ENCODE measurements around the gene GK.
A peak's percentile ranks its signal among the peaks of the same experiment; 100 is the strongest.
"Not testable (repeated sequence)": the region's sequence is repeated elsewhere in the genome, so short reads cannot be mapped to it uniquely, and the experiment has no call there.

GK gene

GRCh38 chrX:30653415-30654131 is at the start of gene GK:
Gene GK (plus strand): TSS chrX:30653423. CDS start chrX:30653538, 115 bp downstream.
- no peak for DNase-seq

DNA sequence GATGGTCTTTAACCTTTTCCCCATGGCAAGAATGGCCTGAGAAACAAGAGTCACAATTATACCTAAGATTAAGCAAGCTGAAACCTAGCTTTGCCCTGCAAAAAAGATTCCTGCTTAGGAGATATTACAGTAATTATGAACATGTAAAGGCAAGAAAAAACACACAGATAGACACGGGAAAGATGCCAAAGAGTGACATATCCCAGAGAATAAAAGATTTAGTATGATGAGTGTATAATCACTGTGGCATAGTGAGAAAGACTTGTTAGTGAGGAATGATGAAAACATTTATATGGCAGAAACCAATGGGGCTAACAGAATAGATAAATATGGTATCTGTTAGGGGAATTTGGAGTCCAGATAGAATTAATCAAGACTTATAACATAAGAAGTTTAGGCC is 46.1 kb upstream of the GK start:
- DNase-seq, result no peak

DNA sequence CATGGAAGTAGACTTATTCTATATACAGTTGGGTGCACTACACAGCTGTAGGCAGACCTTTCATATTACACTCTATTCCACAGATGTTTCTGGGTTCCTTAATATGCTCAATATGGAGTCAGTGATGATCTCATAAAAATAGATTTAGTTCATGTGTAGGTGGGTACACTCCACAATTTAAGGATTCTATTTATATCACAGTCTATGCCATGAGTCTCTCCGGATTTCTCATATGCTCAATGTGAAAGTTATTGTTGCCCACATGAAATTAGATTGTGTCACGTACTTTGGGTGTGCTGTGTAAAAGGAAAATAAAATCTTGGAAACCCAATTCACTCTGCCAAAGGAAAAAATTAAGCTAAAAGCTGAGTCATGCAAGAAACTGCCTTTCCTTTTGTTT is 43.2 kb upstream of the GK start:
- no peak for DNase-seq

DNA sequence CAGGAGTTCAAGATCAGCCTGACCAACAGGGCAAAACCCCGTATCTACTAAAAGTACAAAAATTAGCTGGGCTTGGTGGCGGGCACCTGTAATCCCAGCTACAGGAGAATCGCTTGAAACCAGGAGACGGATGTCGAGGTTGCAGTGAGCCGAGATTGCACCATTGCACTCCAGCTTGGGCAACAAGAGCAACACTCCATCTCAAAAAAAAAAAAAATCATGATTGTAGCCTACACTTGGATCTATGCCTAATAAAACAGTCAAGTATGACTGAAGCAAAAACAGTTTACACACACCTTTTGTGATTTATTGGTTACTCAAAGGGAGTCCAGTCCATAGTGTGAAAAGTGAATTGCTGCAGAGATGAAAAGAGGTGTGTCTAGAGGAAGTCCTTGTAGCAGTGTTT is 41.0 kb upstream of the GK start:
- DNase-seq, result peak; percentile 37

GRCh38 chrX:30613721-30614120 is 39.5 kb upstream of the GK start:
- DNase-seq, result no peak

GRCh38 chrX:30615229-30615628 is 38.0 kb upstream of the GK start:
- no peak for DNase-seq

DNA sequence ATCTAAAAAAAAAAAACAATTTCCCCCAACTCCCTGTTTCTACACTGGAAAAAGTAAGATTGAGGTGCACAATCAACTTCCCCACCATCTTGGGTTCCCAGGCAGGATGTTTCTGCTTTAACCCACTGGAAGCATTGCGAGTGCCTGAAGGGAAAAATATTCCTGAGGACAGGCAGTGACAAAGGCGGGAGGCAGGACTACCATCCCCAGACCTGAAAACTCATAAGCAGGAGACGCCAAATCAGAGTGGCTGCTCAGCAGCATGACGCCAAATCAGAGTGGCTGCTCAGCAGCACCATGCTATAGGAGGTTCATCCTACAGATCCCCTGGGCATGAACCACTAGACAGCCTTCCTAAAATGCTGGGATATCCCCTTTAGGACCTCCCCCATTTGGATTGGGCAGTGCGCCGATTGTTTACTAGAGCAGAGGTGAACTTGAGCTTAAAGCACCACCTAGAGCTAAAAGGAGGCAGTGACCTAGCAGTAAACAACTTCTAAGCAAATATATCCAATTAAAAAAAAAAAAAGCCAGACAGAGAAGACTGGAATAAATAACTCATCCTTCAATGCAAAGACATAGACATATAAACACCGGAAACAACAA is 35.0 kb upstream of the GK start:
- no peak for DNase-seq

DNA sequence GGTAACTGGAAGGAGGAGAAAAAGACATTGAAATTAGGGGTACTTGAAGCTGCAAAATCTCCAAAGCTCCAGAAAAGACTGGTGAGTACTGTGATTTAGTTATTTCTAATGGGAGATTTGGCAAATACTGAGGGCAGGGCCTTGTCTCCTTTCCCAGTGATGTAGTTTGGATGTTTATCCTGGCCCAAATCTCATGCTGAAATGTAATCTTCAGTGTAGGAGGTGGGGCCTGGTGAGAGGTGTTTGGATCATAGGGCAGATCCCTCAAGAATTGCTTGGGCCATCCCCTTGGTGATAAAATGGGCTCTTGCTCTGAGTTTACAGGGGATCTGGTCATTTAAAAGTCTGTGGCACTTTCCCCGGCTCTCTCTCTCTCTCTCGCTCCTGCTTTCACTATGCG is 33.1 kb upstream of the GK start:
- DNase-seq, result no peak

- no peak for DNase-seq
These were observed 32.1 kb upstream of the GK start for GRCh38 chrX:30620980-30621618.

- no peak for DNase-seq
These were observed 30.9 kb upstream of the GK start for GRCh38 chrX:30622361-30622760.

DNA sequence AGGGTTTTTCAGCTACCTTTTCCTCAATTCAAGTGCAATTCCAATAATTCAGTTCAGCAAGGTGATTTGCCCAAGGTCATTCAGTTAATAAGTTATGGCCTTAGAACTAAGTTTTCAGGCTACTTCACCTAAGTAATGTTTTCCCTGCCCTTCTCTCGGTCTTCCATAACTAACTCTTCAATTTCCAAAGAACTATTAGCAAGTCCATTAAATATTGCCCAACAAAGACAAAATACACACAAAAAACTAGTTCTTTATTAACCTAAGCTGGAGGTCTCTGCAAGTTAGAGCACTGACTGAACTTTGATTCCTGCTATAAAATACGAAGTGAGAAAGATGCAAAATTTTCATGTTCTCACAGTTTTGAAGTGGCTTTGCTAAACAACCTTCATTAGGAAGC is 26.8 kb upstream of the GK start:
- DNase-seq, result no peak

DNA sequence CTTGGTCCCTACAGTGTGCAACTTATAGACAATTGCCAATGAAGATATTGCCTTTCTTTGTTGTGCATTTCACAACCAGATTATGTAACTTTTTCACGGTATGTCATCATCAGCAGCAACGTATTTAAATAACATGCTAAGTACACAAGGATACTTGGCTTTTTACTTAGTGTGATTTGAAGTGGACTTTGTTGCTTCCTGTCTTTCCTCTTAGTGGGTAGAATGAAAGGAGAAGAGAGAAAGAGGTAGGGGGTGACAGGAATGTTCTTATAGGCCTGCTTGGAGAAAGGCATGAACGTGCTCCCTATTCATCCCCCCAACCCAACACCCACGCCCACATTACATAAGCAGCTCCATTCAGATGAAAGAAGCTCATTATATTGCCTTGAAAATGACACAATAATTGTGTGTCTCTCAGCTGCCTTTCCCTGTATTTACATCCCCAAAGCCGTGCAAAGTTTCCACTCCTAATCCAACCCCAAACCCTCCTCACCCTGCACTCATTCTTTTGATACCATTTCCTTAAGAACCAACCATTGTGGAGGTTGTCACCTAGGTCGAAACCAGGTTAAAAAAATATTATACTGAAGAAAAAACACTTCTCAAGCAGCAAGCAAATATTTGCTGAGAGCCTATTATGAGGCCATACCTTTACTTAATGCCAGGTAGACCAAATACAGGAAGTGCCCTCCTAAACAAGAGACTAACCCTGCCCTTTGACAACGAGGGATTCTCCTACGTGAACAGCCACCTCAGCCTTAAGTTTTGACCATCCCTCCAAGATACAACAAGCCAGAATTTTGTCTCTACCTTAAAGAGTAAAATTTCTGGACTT is 25.2 kb upstream of the GK start:
- DNase-seq, result peak; percentile 31

DNA sequence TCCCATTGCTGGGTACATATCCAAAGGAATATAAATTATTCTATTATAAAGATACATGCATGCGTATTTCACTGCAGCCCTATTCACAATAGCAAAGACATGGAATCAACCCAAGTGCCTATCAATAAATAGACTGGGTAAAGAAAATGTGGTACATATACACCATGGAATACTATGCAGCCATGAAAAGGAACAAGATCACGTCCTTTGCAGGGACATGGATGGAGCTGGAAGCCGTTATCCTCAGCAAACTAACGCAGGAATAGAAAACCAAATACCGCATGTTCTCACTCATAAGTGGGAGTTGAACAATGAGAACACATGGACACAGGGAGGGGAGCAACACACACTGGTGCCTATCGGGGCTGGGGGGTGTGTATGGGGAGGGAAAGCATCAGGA is 19.2 kb upstream of the GK start:
- DNase-seq, result not testable (repeated sequence)

DNA sequence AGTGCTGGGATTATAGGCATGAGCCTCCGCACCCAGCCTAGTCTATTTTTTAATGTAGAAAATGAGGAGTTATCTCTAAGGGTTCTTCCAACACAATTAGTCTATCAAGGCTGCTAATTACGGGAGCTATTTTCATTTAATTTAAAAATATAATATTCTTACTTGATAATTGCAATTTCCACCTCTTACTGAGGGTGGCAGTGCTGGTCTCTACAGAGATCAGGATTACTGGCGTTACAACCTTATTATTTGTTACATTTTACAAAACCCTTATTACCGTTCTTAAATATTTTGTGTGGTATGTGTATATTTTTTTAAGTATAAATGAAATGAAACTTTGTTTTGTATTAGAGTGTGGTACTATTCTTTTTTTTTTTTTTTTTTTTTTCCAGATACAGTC is 17.6 kb upstream of the GK start:
- no peak for DNase-seq

- no peak for DNase-seq
These were observed 15.1 kb upstream of the GK start for GRCh38 chrX:30637874-30638815.

GRCh38 chrX:30639702-30640101 is 13.5 kb upstream of the GK start:
- not testable (repeated sequence) for DNase-seq

- no peak for DNase-seq
These were observed 10.6 kb upstream of the GK start for GRCh38 chrX:30642642-30643041.

DNA sequence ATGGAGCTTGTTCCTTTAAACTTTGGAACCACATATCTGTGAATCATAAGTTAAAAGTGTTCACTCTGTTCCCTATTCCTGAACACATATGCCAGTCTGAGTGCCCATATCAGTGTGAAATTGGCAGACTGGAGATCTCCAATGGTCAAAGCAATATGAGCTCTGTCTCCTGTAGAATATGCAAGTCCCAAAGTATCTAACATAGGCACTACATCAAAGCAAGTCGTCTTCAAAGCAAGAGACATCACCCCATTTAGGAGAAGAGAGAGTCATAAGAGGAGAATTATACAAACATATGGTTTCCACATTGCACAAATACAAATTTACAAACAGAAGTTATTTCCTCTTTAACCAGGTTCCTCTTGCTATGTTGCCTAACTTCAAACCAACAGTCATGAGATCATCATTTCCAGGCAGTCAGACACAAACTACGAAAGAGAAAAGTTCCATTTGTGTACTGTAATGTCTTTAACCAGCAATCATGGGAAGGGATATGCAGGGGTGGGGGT is 9.9 kb upstream of the GK start:
- DNase-seq, result no peak

DNA sequence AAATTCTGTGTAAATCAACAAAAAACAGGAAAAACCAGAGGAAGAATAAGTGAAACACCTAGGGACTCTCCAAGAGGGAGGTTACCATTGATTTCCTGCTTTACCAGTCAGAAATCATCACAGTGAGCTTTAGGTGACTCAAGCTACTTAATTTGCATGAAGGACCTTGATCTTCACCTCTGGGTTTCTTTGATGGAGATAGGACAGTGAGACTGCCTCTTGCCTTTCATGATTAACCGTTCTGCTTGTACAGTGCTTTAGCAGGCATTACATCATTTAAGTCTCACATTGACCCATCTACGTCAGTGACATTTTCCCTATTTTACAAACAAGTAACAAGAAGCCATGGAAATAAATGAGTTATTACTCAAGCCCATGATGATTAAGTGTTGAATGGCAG is 3.4 kb upstream of the GK start:
- no peak for DNase-seq

DNA sequence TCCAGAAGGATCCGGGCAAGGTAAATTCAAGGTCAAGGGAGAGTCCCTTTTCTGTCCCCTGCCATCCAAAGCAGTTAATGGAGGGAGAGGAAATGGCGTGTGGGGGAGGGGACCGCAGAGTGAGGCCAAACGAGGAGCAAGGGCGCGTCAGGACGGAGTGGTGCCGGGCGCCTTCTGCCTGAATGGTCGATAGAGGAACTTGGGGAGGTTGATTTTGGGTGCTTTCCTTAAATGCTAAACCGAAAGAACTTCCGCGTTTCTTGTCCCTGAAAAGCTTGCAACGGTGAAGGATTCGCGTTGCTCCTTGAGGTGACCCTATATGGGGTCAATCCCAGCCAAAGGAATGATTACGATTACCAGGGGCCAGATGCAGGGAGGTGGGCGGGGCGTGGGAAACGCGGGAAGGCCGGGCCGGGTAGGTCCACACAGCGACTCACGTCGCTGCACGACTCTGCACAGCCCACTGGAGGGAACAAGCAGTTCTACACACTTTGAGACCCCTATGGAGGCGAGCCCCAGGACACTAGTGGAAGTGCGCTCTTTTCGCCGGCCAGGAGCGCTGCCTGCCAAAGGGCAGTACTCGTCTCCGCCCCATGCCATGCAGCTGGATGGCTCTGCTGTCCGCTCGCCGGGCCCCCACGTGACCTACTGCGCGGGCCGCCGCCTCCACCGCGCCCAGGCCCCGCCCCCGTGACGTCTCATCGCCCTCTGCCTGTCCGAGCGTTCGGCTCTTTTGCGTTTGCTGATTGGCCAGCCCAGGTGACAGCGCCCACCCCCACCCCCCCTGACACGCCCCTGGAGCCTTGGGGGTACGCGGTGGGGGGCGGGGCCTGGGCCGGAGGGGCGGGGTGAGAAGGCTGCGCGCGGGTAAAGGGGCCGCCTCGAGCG is 452 bp upstream of the GK start:
- peak; percentile 40 for DNase-seq

DNA sequence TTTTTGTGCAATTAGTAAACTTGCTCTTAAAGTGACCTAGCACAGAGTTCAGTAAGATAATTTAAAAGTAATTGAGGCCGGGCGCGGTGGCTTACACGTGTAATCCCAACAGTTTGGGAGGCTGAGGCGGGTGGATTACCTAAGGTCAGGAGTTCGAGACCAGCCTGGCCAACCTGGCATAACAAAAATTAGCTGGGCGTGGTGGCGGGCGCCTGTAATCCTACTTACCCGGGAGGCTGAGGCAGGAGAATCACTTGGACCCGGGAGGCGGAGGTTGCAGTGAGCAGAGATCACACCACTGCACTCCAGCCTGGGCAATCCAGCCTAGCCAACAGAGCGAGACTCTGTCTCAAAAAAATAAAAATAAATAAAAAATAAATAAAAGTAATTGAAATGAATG is 1.2 kb downstream of the GK start:
- DNase-seq, result not testable (repeated sequence)
